ENCODE results near the gene AHNAK.
"Not testable (repeated sequence)": the region's sequence is repeated elsewhere in the genome, so short reads cannot be mapped to it uniquely, and the experiment has no call there.

Gene AHNAK

DNA sequence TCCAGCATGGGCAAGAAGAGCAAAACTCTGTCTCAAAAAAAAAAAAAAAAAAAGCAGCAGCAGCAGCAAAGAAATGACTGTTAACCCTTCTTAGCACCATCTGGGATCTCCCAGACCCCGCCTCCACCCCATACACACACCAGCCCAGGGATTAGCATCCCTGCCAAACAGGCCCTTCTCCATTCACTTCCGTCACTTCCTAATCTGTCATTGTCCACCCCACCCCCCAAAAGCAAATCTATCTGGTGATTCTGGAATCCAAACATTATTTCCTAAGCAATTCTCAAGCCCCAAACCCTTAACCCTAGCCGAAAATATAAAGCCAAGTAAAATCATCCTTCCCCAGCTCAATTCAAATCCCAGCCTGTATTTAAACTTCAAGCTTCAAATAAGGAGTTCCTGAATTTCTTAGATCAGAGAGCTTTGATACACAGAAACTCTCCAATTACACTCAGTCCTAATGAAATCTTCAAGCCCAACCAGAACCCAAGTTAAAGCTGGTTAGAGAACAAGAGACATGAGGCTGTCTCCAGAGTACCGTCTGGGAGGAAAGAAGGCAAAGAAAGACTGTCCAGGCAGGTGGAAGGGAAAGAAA, 6.0 kb upstream of the AHNAK start:
- no peak for DNase-seq (ENCODE audit: low read depth)

DNA sequence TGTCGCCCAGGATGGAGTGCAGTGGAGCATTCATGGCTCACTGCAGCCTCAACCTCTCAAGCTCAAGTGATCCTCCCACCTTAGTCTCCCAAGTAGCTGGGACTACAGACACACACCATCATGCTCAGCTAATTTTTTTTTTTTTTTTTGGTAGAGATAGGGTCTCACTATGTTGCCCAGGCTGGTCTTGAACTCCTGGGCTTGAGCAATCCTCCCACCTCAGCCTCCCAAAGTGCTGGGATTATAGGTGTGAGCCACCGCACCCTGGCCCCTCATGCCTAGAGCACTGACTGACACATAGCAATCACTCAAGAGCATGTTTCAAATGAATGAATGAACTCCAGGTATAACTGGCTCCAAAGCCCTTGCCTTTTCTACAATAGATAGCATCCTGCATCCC, 3.9 kb upstream of the AHNAK start:
- DNase-seq (ENCODE audit: low read depth): not testable (repeated sequence)

GRCh38 chr11:62548545-62549335, 2.1 kb upstream of the AHNAK start:
- DNase-seq (ENCODE audit: low read depth): no peak

DNA sequence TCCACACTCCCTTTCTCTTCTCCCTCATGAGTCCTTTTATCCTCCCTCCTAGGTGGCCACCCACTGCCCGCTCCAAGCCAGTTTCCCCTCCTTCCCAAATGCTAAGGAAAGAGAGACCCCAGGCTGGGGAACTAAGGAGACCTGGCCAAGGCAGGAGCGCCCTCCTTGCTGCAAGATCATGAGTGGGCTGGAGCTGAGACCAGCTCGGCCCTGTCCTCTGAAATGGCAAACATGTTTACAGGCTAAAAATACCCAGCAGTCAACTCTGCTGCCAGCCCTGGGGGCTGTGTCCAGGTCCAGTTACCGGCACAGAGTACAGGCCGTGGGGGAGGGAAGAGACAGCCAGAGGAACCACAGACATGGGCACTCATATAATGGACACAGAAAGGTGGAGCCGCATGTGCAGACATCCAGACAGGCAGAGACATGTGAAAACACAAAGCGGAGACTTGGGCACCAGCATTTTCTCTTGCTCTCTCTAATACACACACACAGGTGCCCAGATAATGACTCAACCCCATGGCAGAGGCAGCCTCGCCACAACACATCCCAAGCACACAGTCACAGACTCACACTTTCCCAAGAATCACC, 1.2 kb upstream of the AHNAK start:
- no peak for DNase-seq (ENCODE audit: low read depth)

- no peak for DNase-seq (ENCODE audit: low read depth)
Measured at GRCh38 chr11:62546929-62547625, 471 bp upstream of the AHNAK start.

- peak; percentile 91 for DNase-seq (ENCODE audit: low read depth)
Measured at GRCh38 chr11:62545437-62546243, 966 bp downstream of the AHNAK start.

GRCh38 chr11:62544581-62545436, 1.8 kb downstream of the AHNAK start:
- no peak for DNase-seq (ENCODE audit: low read depth)

DNA sequence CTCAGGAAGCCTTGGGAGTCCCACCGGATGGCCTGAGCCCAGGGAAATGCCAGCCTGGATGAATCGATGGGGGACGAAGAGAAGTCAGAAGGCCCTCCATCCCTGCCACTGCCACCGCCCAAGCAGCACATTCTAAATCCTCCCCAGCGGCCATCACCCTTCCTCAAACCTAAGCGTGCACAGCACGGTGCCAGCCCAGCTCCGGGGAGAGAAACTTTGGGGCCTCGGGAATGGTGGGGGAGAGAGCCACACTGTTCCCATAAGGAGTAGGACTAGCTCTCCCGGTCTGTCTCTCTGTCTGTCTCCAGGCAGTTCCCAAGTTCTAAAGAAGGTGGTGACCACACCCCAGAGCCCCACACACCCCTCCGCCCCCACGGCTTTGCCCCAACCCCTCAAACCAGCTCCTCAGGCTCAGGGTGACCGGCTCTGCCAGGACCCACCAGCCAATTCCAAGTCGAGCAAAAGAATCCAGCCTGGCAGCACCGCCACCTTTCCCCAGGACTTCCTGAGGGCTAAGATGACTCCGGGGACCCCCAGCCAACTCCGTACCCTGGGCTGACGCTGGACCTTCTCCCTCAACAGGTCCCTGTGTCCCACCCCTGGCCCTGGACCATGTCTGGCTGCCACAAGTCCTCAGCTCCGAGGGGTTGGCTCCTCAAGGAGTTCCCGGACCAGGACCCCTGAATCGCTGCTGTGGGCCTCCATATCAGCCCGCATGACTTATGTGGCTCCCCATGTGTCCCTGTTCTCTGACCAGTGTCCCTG, 2.7 kb downstream of the AHNAK start:
- no peak for DNase-seq (ENCODE audit: low read depth)

GRCh38 chr11:62542750-62543567, 3.6 kb downstream of the AHNAK start:
- DNase-seq (ENCODE audit: low read depth): peak; percentile 80

DNA sequence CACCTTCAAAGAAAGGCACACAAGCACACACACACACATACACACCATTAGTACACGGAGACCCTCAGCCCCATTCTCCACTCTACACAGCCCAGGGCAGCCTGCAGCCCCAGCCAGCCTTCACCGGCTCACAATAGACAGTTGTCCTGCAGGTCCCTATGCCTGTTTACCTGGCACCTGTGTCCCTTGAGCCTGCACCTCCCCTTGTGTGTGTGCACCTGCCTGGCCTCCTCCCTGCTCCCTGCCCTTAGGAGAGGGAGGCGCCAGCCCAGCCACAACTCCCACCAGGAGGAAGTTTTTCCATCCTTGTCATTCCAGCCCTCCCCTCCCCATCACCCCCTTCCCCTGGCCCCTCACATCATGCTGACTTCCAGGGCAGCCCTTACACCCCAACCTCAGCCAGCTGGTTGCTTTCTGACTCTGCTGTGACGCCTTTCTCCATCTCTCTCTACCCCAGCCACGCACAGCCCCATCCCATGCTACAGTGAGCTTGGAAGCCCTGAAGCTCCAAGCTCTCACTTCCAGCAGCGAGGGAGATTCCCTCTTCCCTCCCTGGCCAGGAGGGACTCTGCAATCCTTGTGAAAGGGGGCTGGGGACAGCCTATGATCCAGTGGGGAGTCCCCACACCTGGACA, 4.4 kb downstream of the AHNAK start:
- DNase-seq (ENCODE audit: low read depth): no peak

DNA sequence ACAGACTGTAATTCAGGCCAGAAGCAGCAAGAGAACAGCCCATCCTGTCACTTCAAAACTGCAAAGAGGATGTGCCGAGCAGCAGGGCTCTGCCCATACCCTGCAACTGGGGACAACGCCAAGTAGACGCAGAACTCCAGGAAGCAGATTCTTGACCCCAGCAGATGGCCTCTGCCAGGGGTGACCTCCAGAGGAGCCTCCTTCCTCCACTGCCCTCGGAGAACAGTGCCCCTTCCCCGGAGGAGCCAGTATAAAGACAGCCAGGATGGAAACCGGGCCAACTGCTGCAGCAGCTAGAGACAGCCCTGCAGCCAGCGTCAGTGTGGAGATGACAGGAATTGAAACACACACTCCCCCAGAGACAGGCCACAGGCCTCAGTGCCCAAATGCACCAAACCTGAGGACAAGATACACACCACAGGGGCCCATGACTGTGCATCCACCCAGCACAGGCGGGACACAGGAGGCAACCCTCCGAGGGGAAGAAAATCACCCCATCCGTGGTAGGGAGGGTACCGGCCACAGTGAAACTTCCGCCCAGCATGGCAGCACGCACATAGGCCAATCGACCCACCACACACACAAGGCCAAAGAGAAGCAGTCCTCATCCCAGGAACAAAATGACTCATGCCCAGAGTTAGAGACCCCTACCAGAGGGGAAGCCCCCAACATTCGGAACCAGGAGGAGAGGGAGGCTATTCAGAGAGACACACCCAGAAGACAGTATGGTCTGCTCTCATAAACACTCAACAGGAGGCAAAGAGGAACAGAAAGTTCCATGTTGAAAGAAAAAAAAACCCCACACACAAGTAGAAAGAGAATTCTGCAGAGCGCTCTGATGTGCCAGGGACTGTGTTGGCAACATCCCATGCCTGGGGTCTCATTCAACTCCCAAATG, 5.6 kb downstream of the AHNAK start:
- DNase-seq (ENCODE audit: low read depth): no peak

DNA sequence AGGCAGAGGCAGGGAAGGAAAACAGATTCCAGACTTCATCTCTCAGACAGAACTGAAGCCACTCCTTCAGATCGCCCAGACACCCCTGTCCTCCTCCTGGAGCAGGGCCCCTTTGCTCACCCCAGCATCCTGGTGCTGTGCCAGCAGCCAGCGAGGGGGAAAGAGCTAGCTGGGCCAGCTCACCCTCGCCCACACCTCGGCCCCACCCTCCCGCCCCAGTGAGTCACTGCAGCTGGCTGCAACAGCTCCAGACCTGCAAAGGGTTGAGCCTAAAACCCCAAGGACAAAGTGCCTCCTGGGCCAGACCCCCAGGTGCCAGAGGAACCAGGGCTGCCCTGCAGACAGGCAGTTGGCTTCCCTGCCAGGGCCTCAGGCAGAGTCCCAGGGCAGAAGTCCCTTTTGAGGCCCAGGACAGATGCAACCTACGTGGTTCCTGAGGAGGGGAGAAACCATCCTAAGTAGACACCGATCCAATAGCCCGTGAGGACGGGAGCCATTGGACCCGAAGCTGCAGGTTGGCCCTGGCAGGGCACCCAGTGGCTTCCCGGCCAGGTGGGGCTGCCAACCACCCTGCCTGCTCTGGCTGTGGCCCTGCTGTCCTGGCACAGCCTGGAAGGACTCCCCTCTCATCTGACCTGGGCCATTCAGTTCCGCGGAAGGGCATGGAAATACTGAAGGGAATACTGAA, 7.2 kb downstream of the AHNAK start:
- peak; percentile 85 for DNase-seq (ENCODE audit: low read depth)

DNA sequence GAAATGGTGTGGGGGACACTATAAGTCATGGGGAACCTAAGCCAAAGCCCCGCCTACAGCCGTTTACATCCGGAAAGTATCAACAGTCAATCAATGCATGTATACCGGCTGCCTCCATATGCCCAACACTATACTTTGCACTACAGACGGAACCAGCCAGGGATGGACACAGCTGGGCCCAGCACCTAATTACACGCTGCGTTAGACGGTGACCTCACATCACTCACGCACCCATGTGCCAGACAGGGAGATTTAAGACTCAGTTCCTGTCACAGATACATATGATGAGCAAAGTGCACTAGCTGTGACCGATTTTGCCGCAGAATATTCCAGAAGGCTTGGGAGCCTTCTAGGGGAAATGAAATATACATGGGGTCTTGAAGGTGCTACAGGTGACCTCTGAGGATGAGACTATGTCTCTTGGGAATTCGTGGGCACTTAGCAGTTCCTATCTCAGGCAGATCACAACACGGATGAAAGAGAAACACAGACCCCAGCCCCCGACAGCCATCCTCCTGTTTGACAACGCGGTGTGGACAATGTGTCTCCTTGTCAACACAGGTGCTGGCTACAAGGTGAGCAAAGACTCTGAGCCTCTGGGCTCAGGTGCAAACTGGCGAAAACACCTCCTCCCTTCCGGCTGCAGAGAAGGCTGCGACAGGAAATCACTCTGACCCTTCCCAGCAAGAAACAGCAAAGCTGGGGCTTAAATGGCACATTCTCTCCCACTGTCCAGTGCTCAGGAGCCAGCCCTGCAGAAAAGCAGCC, 8.0 kb downstream of the AHNAK start:
- no peak for DNase-seq (ENCODE audit: low read depth)

- DNase-seq (ENCODE audit: low read depth): no peak
Measured at GRCh38 chr11:62536301-62536957, 10.2 kb downstream of the AHNAK start.

GRCh38 chr11:62535802-62536201, 10.8 kb downstream of the AHNAK start:
- DNase-seq (ENCODE audit: low read depth): no peak
